Suprapubic skin (tissue), 4 donors: ENCODE measurements around the gene MTA3. TPM values are rescaled to one million over a fixed set of nuclear protein-coding genes. Genes with fewer than 3 reads are reported as not detected.
A peak's percentile ranks its signal among the peaks of the same experiment; 100 is the strongest.

Experiments used
- DNase-seq, 2 donors: peaks; one replicate each; pipeline ENCODE4 v3.0.0-alpha.2; 2019; ENCODE audit warnings: low spot score in 2 of 2
- H3K27ac ChIP-seq: fragments of 200-600 bp; sonication (generic); one replicate; pipeline ENCODE4 v1.5.1; 2019
- H3K27me3 ChIP-seq: fragments of 200-600 bp; sonication (generic); one replicate; pipeline ENCODE4 v1.5.1; 2019
- H3K36me3 ChIP-seq: fragments of 200-600 bp; sonication (generic); one replicate; pipeline ENCODE4 v1.5.1; 2019
- H3K4me1 ChIP-seq: fragments of 200-600 bp; sonication (generic); one replicate; pipeline ENCODE4 v1.5.1; 2019
- H3K4me3 ChIP-seq: fragments of 200-600 bp; sonication (generic); one replicate; pipeline ENCODE4 v1.5.1; 2019; ENCODE audit warnings: mild to moderate bottlenecking
- H3K9me3 ChIP-seq: fragments of 200-600 bp; sonication (generic); one replicate; pipeline ENCODE4 v1.5.1; 2019
- EP300 ChIP-seq: sonication (generic); formaldehyde crosslinking; IDR thresholded peaks from one replicate; pipeline ENCODE4 v1.6.1; 2017; ENCODE audit warnings: antibody characterized with exemption
- POLR2A ChIP-seq, 2 donors: fragments of 450-650 bp; IDR thresholded peaks; one replicate each; pipeline ENCODE4 v1.6.1; 2017; ENCODE audit warnings: antibody characterized with exemption in 2 of 2, mild to moderate bottlenecking in 2 of 2, moderate library complexity in 2 of 2
- POLR2AphosphoS5 ChIP-seq, 3 donors: sonication (generic); formaldehyde crosslinking; IDR thresholded peaks; one replicate each; pipeline ENCODE4 v1.6.1; 2017; ENCODE audit warnings: antibody characterized with exemption in 3 of 3
- WGBS: methylation state at CpG from one replicate; pipeline ENCODE4 v1.1.5; 2018; 5-methylcytosine and 5-hydroxymethylcytosine counted together
- total RNA-seq, 4 donors: library from RNA; depleted of rRNA; stranded (reverse); fragments of >200 nt; gene quantifications; one replicate each; pipeline ENCODE4 v1.1.0, GENCODE V29; 2016
- TF ChIP-seq, protein P1 (sequence below), 2 donors: fragments of 200-600 bp in 1 of 2; fragments of 450-650 bp in 1 of 2; sonication (generic) in 1 of 2; IDR thresholded peaks; one replicate each; pipeline ENCODE4 v1.5.1; 2016 to 2019; ENCODE audit warnings: antibody characterized with exemption in 2 of 2, mild to moderate bottlenecking in 1 of 2, moderate library complexity in 1 of 2

Gene MTA3
- total RNA-seq, 4 donors from 2014 or later: 29.6 to 81.9 (median 30.3) TPM

DNA sequence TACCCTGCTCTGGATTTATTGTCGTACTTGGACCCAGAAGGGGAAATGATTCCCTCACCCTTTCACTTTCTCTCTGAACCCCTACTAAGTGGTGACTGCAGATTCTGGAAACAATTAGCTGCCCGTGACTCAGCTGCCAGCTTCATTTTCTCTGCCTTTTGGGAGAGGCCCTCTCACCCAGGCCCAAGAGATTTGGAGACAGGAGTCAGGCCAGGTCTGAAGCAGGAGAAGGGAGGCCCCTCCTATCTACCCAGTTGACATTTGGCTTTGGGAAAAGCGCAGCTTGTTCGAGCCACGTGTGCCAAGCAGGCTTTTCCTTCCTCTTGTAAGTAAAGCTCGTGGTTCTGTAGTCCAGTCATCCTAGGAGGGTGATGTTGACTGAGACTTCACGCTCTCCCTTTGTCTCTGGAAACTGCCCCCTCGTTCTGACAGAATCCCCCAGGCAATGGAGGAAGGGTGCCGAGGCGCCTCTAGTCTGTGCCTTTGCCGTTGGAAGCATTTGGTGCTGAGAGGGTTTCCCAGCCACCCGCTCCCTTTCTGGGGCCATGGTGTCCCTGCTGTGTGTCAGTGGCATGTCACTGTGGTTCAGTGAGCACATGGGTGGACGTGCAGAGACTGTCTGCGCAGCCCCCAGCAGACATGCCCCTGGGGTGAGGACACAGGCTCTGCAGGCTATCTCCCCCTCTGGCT, 186.9 kb downstream of the MTA3 start:
- WGBS: 62% methylated on average over 14 of the region's 14 CpGs
- H3K27ac ChIP-seq: peak overlapping the region; percentile 43
- DNase-seq: no peak

DNA sequence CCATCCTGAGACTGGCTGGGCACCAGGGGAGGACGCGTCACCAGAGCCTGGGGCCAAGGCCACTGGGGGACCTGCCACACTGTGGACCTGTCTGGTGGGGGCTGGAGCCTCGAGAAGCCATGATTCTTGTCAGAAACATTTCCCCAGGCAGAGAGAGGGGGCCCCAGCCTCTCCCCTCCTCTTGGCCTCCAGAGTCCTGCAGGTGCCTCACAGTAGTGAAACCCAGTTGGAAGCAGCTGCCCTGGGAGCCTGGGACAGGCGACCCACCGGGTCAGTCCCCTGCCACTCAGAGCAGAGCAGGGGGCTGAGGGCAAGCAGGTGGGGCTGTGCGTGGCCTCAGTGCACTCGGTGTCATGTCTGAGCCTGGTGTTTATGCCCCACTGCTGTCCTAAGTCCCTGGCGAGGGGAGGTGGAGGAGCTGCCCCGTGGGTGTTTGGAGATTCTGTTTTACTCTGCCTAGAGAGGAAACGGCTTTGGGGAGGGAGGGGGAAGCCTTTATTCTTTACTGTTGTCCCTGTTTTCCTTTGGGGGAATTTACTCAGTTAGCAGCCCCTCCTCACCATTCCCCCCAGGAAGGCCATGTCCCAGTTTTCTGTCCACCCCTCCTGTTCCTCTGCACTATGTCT, 187.8 kb downstream of the MTA3 start:
- DNase-seq: no peak
- Histone ChIP-seq H3K4me1 (peaks cover 34% of the 10 kb centered on the region), H3K36me3 (peaks cover 2% of the 10 kb centered on the region), H3K27me3 (no peaks in the 10 kb centered on the region), H3K4me3 (no peak overlapping the region), H3K9me3 (no peaks in the 10 kb centered on the region), H3K27ac (no peak overlapping the region)
- no peak for TF ChIP-seq EP300
- TF ChIP-seq, protein P1, sequence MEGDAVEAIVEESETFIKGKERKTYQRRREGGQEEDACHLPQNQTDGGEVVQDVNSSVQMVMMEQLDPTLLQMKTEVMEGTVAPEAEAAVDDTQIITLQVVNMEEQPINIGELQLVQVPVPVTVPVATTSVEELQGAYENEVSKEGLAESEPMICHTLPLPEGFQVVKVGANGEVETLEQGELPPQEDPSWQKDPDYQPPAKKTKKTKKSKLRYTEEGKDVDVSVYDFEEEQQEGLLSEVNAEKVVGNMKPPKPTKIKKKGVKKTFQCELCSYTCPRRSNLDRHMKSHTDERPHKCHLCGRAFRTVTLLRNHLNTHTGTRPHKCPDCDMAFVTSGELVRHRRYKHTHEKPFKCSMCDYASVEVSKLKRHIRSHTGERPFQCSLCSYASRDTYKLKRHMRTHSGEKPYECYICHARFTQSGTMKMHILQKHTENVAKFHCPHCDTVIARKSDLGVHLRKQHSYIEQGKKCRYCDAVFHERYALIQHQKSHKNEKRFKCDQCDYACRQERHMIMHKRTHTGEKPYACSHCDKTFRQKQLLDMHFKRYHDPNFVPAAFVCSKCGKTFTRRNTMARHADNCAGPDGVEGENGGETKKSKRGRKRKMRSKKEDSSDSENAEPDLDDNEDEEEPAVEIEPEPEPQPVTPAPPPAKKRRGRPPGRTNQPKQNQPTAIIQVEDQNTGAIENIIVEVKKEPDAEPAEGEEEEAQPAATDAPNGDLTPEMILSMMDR (IDR thresholded peaks at IDR 0.05): no peak
- TF ChIP-seq POLR2A (IDR thresholded peaks at IDR 0.05): no peak
- TF ChIP-seq POLR2AphosphoS5 (IDR thresholded peaks at IDR 0.05): no peak
- 86% methylated on average over 4 of the region's 10 CpGs for WGBS

More for the DNA sequence above, 186.9 kb downstream of the MTA3 start:
- no peak for TF ChIP-seq POLR2A (IDR thresholded peaks at IDR 0.05)
- no peak for TF ChIP-seq EP300
- TF ChIP-seq, protein P1 (IDR thresholded peaks at IDR 0.05): no peak
- TF ChIP-seq POLR2AphosphoS5 (IDR thresholded peaks at IDR 0.05): no peak
- Histone ChIP-seq H3K9me3 (no peaks in the 10 kb centered on the region), H3K27me3 (no peaks in the 10 kb centered on the region), H3K4me1 (peaks cover 34% of the 10 kb centered on the region), H3K36me3 (peaks cover 2% of the 10 kb centered on the region), H3K4me3 (no peak overlapping the region)

DNA sequence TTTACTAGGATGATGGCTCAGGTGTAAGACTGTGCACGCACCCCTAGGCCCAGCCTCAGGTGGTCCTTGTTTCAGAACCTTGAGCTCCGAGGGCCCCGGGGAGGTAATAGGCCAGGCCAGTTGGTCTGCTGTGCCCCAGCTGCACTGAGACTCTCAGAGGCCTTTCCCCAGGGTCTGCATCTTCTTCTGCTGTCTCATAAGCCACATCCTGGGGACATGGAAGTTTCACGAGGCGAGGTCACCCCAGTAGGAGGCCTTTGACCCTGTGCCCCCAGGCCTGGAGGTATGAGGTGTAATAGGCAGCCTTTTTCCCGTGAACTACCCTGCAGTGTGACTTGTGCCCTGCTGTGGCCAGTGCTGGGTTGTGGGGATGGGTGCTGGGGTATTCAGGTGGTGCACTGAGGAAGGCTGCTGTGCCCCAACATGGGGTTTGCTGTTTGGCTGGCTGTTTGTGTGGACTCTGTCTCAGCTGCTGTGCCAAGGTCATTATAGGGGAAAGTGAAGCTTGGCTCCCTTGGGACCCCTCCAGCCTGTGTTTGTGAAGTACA, 188.6 kb downstream of the MTA3 start:
- no peaks in the 10 kb centered on the region for H3K27me3 ChIP-seq
- WGBS: 90% methylated on average over 6 of the region's 6 CpGs

DNA sequence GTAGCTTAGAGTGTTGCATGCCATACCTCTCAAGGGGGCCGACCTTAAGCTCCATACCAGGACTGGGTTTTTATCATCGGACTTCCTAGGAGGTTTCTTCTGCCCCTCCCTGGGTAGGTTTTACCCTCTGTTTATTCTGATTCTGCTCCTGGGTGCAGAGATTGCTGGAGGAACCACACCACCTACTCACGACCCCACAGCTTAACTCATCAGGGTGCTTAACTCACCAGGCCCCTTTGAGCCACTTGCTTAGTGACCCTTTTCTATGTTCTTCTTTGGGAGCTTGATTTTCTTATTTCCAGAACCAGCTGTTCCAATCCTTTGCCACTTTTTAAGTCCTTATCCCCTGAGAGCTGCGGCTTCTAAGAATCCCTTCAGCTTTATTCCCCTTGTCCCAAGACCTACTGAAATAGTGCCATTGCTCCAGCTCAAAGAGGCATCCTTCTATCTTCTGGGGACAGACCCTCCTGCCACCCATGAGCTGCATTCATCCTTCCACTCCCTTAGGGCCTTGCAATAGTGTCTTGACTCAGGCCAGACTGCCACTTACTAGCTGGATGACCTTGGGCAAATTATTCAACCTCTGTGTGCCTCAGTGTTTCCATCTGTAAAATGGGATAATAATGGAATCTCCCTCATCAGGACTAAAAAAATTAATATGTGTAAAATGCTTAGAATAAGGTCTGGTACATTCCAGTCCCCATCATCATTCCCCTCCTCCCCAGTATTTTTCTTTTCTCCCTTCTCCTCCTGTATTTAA, 189.7 kb downstream of the MTA3 start:
- H3K4me1 ChIP-seq: peaks cover 27% of the 10 kb centered on the region
- H3K9me3 ChIP-seq: no peaks in the 10 kb centered on the region
- WGBS: 91% methylated on average over 4 of the region's 4 CpGs
- no peaks in the 10 kb centered on the region for H3K27me3 ChIP-seq
- TF ChIP-seq, protein P1 (IDR thresholded peaks at IDR 0.05): no peak
- TF ChIP-seq POLR2A (IDR thresholded peaks at IDR 0.05) (no peak), POLR2AphosphoS5 (IDR thresholded peaks at IDR 0.05) (no peak)
- no peak for DNase-seq
- H3K36me3 ChIP-seq: peaks cover under 1% of the 10 kb centered on the region
- H3K27ac ChIP-seq: no peak overlapping the region
- H3K4me3 ChIP-seq: no peak overlapping the region

More for the DNA sequence above, 188.6 kb downstream of the MTA3 start:
- DNase-seq: no peak
- no peak overlapping the region for H3K27ac ChIP-seq
- TF ChIP-seq POLR2AphosphoS5 (IDR thresholded peaks at IDR 0.05) (no peak), EP300 (no peak), POLR2A (IDR thresholded peaks at IDR 0.05) (no peak)
- TF ChIP-seq, protein P1 (IDR thresholded peaks at IDR 0.05): no peak
- no peaks in the 10 kb centered on the region for H3K36me3 ChIP-seq
- H3K4me3 ChIP-seq: no peak overlapping the region
- no peaks in the 10 kb centered on the region for H3K9me3 ChIP-seq
- peaks cover 34% of the 10 kb centered on the region for H3K4me1 ChIP-seq
